Measurements from ENCODE around the gene PTPRA.

GRCh38 chr20:2859330-2860121 is 13.8 kb upstream of the PTPRA start:
- TF ChIP-seq CTCF (IDR thresholded peaks at IDR 0.05; ENCODE audit: extremely low read depth in 1 of 2, insufficient read depth in 1 of 2, low read depth in 1 of 2, low read length in 2 of 2), result no peak
- no peak for TF ChIP-seq MAX (IDR thresholded peaks at IDR 0.05; ENCODE audit: insufficient read depth, insufficient read length)
- TF ChIP-seq GATA2 (IDR thresholded peaks at IDR 0.05; ENCODE audit: insufficient read depth, insufficient read length, low read depth, low read length), result no peak

All from endothelial cell of umbilical vein (primary cell).